SW 1271 (cell line): ENCODE measurements around the gene NHEJ1.

Experiments used
- DNase-seq, 2 experiments: peaks; one replicate each; lab custom pipeline; 2025; lab: John Stamatoyannopoulos, UW

NHEJ1 gene

GRCh38 chr2:219028996-219029828, 131.4 kb downstream of the NHEJ1 start:
- DNase-seq, result no peak

DNA sequence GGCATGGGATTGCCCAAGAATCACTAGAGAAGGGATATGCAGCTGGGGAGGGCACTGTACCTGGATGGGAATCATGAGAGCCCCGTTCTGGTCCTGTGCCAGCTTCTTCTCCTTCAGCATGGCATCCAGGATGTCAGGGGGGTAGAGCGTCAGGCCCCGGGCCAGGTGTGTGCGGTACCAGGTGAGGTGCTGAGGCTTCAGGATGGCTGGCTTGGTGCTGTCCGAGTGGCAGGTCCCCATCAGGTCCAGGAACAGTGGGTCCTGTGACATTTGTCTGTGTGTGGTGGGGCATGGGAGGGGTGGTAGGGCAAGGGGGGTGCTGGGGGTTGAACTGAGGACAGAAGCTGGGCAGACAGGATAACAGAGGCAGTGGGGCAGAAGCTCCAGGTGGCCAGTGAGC, 132.5 kb downstream of the NHEJ1 start:
- DNase-seq, result no peak

DNA sequence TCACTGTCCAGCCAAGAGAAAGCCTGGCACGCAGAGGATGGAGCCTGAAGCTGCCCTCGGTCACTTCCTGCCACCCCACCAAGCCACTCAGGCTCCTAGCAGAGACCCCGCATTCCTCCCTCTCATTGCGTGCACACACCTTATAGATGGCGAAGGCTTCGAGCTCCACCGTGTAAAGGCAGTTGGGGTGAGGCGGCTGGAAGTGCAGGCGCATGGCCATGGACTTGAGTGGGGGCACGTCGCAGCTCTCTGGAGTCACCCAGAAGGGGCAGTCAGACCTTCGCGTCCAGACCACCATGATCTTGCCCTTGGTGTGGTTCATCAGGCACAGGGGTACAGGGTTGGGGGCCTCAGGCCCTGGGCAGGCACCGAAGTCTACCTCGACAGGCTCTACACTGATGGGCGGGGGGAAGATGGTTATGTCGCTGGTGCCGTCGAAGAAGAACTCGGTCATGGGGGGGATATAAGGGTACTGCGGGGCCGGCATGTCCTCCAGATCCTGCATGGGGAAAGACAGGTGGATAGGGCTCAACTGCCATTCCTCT, 133.0 kb downstream of the NHEJ1 start:
- DNase-seq, result no peak

- DNase-seq, result no peak
These were observed 133.7 kb downstream of the NHEJ1 start for GRCh38 chr2:219026946-219027345.

DNA sequence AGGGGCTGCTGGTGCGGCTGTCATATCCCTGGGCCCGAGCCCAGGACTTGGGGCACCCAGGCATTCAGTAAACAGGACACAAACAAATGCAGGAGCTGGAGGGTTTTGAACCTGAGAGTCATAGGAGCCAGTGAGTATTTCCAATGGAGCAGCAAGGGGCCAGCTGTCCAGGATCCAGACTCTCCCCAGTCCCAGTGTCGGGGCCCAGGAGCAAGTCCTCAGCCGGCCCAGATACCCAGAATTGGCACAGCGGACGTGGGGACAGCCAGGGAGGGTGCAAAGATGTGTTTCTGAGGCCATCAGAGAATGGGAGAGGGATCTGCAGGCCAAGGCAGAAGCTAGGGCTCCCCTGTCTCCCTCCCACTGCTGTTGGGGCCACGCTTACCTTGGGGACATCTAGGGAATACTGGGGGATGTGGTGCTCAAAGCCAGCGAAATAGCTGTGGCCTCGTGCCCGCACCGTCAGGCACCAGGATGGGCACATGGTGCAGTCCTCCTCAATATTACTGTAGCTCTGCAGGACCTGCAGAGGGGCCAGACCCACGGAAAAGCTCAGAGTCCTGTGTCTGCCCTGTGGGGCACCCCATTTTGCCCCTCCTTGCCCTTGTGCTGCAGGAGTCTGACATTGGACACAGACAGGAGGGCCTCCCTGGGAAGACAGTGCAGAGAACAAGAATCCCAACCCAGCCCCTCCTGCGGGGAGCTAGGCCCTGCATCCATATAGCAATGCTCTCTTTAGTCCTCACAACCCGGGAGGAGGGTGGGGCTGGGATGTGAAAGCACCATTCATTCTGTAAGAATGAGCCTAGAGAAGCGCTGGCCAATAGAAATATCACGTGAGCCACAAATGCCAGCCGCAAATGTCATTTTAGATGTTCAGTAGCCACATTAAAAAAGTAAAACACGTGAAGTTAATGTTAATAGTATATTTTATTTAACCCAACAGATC, 134.7 kb downstream of the NHEJ1 start:
- DNase-seq, result no peak
